ENCODE measurements around the gene GPR146.

GPR146 gene

GRCh38 chr7:1062296-1063294 is 18.2 kb downstream of the GPR146 start:
- no peak overlapping the region for H3K4me3 ChIP-seq (replicated peaks in 1 of 2; ENCODE audit: low read depth in 2 of 2, low read length in 2 of 2)
- no peak for DNase-seq (ENCODE audit: low read depth in 2 of 2)
- no peak for TF ChIP-seq CTCF (IDR thresholded peaks at IDR 0.05; ENCODE audit: low read depth, low read length)

- no peak for TF ChIP-seq CTCF (IDR thresholded peaks at IDR 0.05; ENCODE audit: low read depth, low read length)
- DNase-seq (ENCODE audit: low read depth in 2 of 2), result no peak
- H3K4me3 ChIP-seq (replicated peaks in 1 of 2; ENCODE audit: low read depth in 2 of 2, low read length in 2 of 2), result no peak overlapping the region
Measured at GRCh38 chr7:1063361-1063760, 19.0 kb downstream of the GPR146 start.

- TF ChIP-seq CTCF (IDR thresholded peaks at IDR 0.05; ENCODE audit: low read depth, low read length), result no peak
- no peak for DNase-seq (ENCODE audit: low read depth in 2 of 2)
- H3K4me3 ChIP-seq (replicated peaks in 1 of 2; ENCODE audit: low read depth in 2 of 2, low read length in 2 of 2), result no peak overlapping the region
Measured at GRCh38 chr7:1064581-1064980, 20.2 kb downstream of the GPR146 start.

- H3K4me3 ChIP-seq (replicated peaks in 1 of 2; ENCODE audit: low read depth in 2 of 2, low read length in 2 of 2), result no peak overlapping the region
- DNase-seq (ENCODE audit: low read depth in 2 of 2), result no peak
Measured at GRCh38 chr7:1065263-1065584, 20.9 kb downstream of the GPR146 start.

GRCh38 chr7:1065585-1066241 is 21.4 kb downstream of the GPR146 start:
- H3K4me3 ChIP-seq (replicated peaks in 1 of 2; ENCODE audit: low read depth in 2 of 2, low read length in 2 of 2), result peak overlapping the region in 1 of 2 donors; percentile 27
- DNase-seq (ENCODE audit: low read depth in 2 of 2), result peak; percentile 77 to 80
- peak; percentile 93 for TF ChIP-seq CTCF (IDR thresholded peaks at IDR 0.05; ENCODE audit: low read depth, low read length)

More at GRCh38 chr7:1065263-1065584, 20.9 kb downstream of the GPR146 start:
- TF ChIP-seq CTCF (IDR thresholded peaks at IDR 0.05; ENCODE audit: low read depth, low read length), result no peak

- no peak overlapping the region for H3K4me3 ChIP-seq (replicated peaks in 1 of 2; ENCODE audit: low read depth in 2 of 2, low read length in 2 of 2)
- TF ChIP-seq CTCF (IDR thresholded peaks at IDR 0.05; ENCODE audit: low read depth, low read length), result no peak
- no peak for DNase-seq (ENCODE audit: low read depth in 2 of 2)
Measured at GRCh38 chr7:1066242-1066588, 21.9 kb downstream of the GPR146 start.
